ENCODE results near the gene GPR183. TPM values are rescaled to one million over a fixed set of nuclear protein-coding genes. Genes with fewer than 3 reads are reported as not detected.

The GPR183 gene
- total RNA-seq, 4 donors from 2014 or later, result 2.3 to 13.7 (median 9.1) TPM

GRCh38 chr13:99347335-99347878 is 40.2 kb upstream of the GPR183 start:
- H3K4me3 ChIP-seq (ENCODE audit: low read depth, poor library complexity, severe bottlenecking), result no peak overlapping the region
- TF ChIP-seq POLR2A (IDR thresholded peaks at IDR 0.05), result no peak
- TF ChIP-seq, protein P1, sequence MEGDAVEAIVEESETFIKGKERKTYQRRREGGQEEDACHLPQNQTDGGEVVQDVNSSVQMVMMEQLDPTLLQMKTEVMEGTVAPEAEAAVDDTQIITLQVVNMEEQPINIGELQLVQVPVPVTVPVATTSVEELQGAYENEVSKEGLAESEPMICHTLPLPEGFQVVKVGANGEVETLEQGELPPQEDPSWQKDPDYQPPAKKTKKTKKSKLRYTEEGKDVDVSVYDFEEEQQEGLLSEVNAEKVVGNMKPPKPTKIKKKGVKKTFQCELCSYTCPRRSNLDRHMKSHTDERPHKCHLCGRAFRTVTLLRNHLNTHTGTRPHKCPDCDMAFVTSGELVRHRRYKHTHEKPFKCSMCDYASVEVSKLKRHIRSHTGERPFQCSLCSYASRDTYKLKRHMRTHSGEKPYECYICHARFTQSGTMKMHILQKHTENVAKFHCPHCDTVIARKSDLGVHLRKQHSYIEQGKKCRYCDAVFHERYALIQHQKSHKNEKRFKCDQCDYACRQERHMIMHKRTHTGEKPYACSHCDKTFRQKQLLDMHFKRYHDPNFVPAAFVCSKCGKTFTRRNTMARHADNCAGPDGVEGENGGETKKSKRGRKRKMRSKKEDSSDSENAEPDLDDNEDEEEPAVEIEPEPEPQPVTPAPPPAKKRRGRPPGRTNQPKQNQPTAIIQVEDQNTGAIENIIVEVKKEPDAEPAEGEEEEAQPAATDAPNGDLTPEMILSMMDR (IDR thresholded peaks at IDR 0.05), result no peak
- no peak for DNase-seq (ENCODE audit: low spot score in 2 of 2)
- WGBS, 2 donors, result 94 to 95% methylated on average over 6 of the region's 6 CpGs
- intact Hi-C loops (cut with DNase I; ENCODE audit: low total_unique reads), result no loop called here

GRCh38 chr13:99346335-99347042 is 39.3 kb upstream of the GPR183 start:
- WGBS, 2 donors, result 62 to 69% methylated on average over 11 of the region's 11 CpGs
- TF ChIP-seq, protein P1 (IDR thresholded peaks at IDR 0.05), result no peak
- TF ChIP-seq POLR2A (IDR thresholded peaks at IDR 0.05), result no peak
- intact Hi-C loops (cut with DNase I; ENCODE audit: low total_unique reads), result no loop called here
- no peak overlapping the region for H3K4me3 ChIP-seq (ENCODE audit: low read depth, poor library complexity, severe bottlenecking)
- no peak for DNase-seq (ENCODE audit: low spot score in 2 of 2)

DNA sequence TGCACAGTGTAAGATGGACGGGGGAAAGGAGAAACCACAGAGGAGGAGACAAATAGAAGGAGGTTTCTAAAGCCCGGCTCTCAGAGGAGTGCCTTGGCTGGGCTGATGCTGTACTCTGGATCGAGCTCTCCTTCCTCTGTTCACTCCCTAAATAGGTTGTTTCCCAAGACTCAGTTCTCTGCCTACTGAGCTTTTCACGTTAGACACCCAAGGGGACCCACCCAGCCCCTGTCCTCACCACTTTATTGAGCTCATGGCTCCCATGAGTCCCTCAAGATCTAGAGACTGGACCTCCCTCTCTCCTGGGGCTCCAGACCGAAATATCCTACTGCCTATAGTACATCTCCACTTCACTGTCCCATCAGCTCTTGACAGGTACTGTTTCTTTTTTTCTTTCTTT is 38.1 kb upstream of the GPR183 start:
- intact Hi-C loops (cut with DNase I; ENCODE audit: low total_unique reads), result no loop called here
- TF ChIP-seq, protein P1 (IDR thresholded peaks at IDR 0.05), result no peak
- no peak for TF ChIP-seq POLR2A (IDR thresholded peaks at IDR 0.05)
- no peak for DNase-seq (ENCODE audit: low spot score in 2 of 2)
- H3K4me3 ChIP-seq (ENCODE audit: low read depth, poor library complexity, severe bottlenecking), result no peak overlapping the region
- WGBS, 2 donors, result 88 to 93% methylated on average over 5 of the region's 5 CpGs

GRCh38 chr13:99344610-99345208 is 37.5 kb upstream of the GPR183 start:
- intact Hi-C loops (cut with DNase I; ENCODE audit: low total_unique reads), result no loop called here
- DNase-seq (ENCODE audit: low spot score in 2 of 2), result no peak
- no peak for TF ChIP-seq POLR2A (IDR thresholded peaks at IDR 0.05)
- TF ChIP-seq, protein P1 (IDR thresholded peaks at IDR 0.05), result no peak
- 88% methylated on average over 6 of the region's 6 CpGs for WGBS, 2 donors
- no peak overlapping the region for H3K4me3 ChIP-seq (ENCODE audit: low read depth, poor library complexity, severe bottlenecking)

DNA sequence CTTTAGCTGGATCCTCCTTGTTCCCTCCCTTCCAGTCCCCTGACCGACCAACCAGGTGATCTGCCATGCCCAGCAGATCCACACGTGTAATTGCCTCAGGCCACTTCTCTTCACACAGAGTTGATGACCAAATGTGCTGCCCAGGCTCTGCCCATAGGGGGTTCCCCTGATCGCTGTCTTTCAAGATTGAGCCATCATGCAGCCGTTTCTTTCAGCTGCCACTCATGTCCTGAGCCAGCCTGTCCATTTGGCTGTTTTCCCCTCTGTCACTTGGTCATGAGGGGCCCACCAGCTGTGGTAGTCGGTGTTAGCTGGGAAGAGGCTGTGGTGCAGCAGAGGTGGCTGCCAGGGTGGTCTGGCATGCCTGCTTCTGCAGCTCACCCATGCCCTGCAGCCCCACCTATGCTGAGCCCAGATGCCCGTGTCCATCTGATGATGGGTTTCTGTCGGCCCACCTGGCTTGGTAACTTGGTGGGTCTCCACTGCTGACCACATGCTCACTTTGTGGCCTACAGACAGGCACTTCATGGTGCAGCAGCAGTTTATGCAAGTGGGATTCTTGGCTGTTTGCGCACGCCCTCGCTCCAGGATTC is 35.6 kb upstream of the GPR183 start:
- TF ChIP-seq, protein P1 (IDR thresholded peaks at IDR 0.05), result no peak
- no peak for TF ChIP-seq POLR2A (IDR thresholded peaks at IDR 0.05)
- WGBS, 2 donors, result 81 to 85% methylated on average over 10 of the region's 10 CpGs
- no peak overlapping the region for H3K4me3 ChIP-seq (ENCODE audit: low read depth, poor library complexity, severe bottlenecking)
- no peak for DNase-seq (ENCODE audit: low spot score in 2 of 2)
- intact Hi-C loops (cut with DNase I; ENCODE audit: low total_unique reads), result no loop called here
